IMR-90 (cell line): ENCODE results near the gene ARFIP1. TPM values are rescaled to one million over a fixed set of nuclear protein-coding genes. Genes with fewer than 3 reads are reported as not detected.

Source experiments
- ATAC-seq: fragments of 200-7000 bp; cut with Tn5 transposase; 2 replicates; pipeline ENCODE4 v1.9.1; 2020; ENCODE audit warnings: low read depth, mild to moderate bottlenecking, moderate library complexity
- BruUV-seq: library from RNA; stranded (reverse); fragments of 400-500 nt; replicated peaks from 2 replicates; lab custom pipeline; 2021; lab: Mats Ljungman, UMichigan
- CTCF ChIA-PET: fragments of 300-600 bp; formaldehyde crosslinking; extraction: SDS; loops from one replicate; lab custom pipeline; 2021; ENCODE audit warnings: antibody characterized with exemption; lab: Yijun Ruan, JAX
- POLR2A ChIA-PET: fragments of 300-600 bp; sonication (Branson Sonifier 250); formaldehyde crosslinking; loops from one replicate; lab custom pipeline; 2022; ENCODE audit warnings: antibody characterized with exemption; ENCODE audit not compliant: unreplicated experiment; lab: Charles Lee
- DNase-seq: peaks from one replicate; pipeline ENCODE4 v3.0.0; 2013
- H2AFZ ChIP-seq: replicated peaks from 2 replicates; pipeline ENCODE3; 2013; ENCODE audit warnings: low read length, mild to moderate bottlenecking; ENCODE audit not compliant: poor library complexity
- H2AK5ac ChIP-seq: 2 replicates; pipeline ENCODE4 v1.6.1; 2013; ENCODE audit warnings: low read depth, low read length, inconsistent platforms
- H2AK9ac ChIP-seq: replicated peaks from 2 replicates; pipeline ENCODE3; 2013; ENCODE audit warnings: mild to moderate bottlenecking, low read depth, low read length, moderate library complexity; ENCODE audit not compliant: poor library complexity
- H2BK120ac ChIP-seq: 2 replicates; pipeline ENCODE4 v1.6.1; 2013; ENCODE audit warnings: low read depth, low read length, inconsistent platforms
- H2BK15ac ChIP-seq: 3 replicates; pipeline ENCODE4 v1.6.1; 2013; ENCODE audit warnings: low read depth, low read length, inconsistent platforms
- H2BK20ac ChIP-seq: 2 replicates; pipeline ENCODE4 v1.6.1; 2013; ENCODE audit warnings: low read depth, mild to moderate bottlenecking, inconsistent platforms, low read length, moderate library complexity
- H2BK5ac ChIP-seq: 2 replicates; pipeline ENCODE4 v1.6.1; 2013; ENCODE audit warnings: mild to moderate bottlenecking, low read depth, low read length, inconsistent platforms; ENCODE audit not compliant: poor library complexity, severe bottlenecking
- H3K14ac ChIP-seq: replicated peaks from 2 replicates; pipeline ENCODE4 v1.6.1; 2013; ENCODE audit warnings: low read depth, low read length, inconsistent platforms
- H3K18ac ChIP-seq: 2 replicates; pipeline ENCODE4 v1.6.1; 2013; ENCODE audit warnings: low read depth, low read length, control low read depth
- H3K23ac ChIP-seq: 2 replicates; pipeline ENCODE4 v1.6.1; 2013; ENCODE audit warnings: low read depth, low read length, inconsistent platforms
- H3K27ac ChIP-seq: 2 replicates; pipeline ENCODE4 v1.5.1; 2013; ENCODE audit warnings: mild to moderate bottlenecking, control low read depth, low read length; ENCODE audit not compliant: insufficient read depth
- H3K27me3 ChIP-seq: 2 replicates; pipeline ENCODE4 v1.6.1; 2013; ENCODE audit warnings: low read length; ENCODE audit not compliant: control insufficient read depth, insufficient read depth
- H3K36me3 ChIP-seq: 2 replicates; pipeline ENCODE4 v1.6.1; 2013; ENCODE audit warnings: low read length, mixed read lengths; ENCODE audit not compliant: control insufficient read depth, insufficient read depth
- H3K4ac ChIP-seq: 2 replicates; pipeline ENCODE4 v1.6.1; 2013; ENCODE audit warnings: low read depth, low read length, inconsistent platforms
- H3K4me1 ChIP-seq: 2 replicates; pipeline ENCODE4 v1.6.1; 2013; ENCODE audit warnings: low read length, mixed read lengths; ENCODE audit not compliant: control insufficient read depth, insufficient read depth
- H3K4me2 ChIP-seq: 2 replicates; pipeline ENCODE4 v1.6.1; 2013; ENCODE audit warnings: low read depth, mild to moderate bottlenecking, control low read depth, low read length, moderate library complexity
- H3K4me3 ChIP-seq: 2 replicates; pipeline ENCODE4 v1.5.1; 2013; ENCODE audit warnings: low read depth, mild to moderate bottlenecking, control low read depth, low read length, moderate library complexity; ENCODE audit not compliant: insufficient read depth
- H3K56ac ChIP-seq: 2 replicates; pipeline ENCODE4 v1.6.1; 2013; ENCODE audit warnings: low read length, inconsistent platforms; ENCODE audit not compliant: insufficient read depth; ENCODE audit errors: extremely low read depth
- H3K79me1 ChIP-seq, 2 experiments: 2 replicates each; pipeline ENCODE4 v1.6.1; 2013; ENCODE audit warnings: low read length in 2 of 2, inconsistent platforms in 1 of 2, low read depth in 1 of 2
- H3K9ac ChIP-seq: 2 replicates; pipeline ENCODE4 v1.6.1; 2013; ENCODE audit warnings: low read depth, low read length, control low read depth
- H3K9me1 ChIP-seq: 2 replicates; pipeline ENCODE4 v1.6.1; 2013; ENCODE audit warnings: low read length, inconsistent platforms; ENCODE audit not compliant: insufficient read depth
- H3K9me3 ChIP-seq: 2 replicates; pipeline ENCODE4 v1.6.1; 2013; ENCODE audit warnings: low read length; ENCODE audit not compliant: control insufficient read depth, insufficient read depth
- H4K20me1 ChIP-seq: 2 replicates; pipeline ENCODE4 v1.6.1; 2013; ENCODE audit warnings: low read length, inconsistent platforms; ENCODE audit not compliant: insufficient read depth
- H4K5ac ChIP-seq: 2 replicates; pipeline ENCODE4 v1.6.1; 2013; ENCODE audit warnings: mild to moderate bottlenecking, low read depth, low read length, control low read depth
- H4K8ac ChIP-seq, 2 experiments: 2 replicates each; pipeline ENCODE4 v1.6.1; 2013; ENCODE audit warnings: low read depth in 2 of 2, low read length in 2 of 2, control low read depth in 1 of 2, inconsistent platforms in 1 of 2
- H4K91ac ChIP-seq: 2 replicates; pipeline ENCODE4 v1.6.1; 2013; ENCODE audit warnings: low read depth, low read length, inconsistent platforms; ENCODE audit not compliant: insufficient read depth
- CEBPB ChIP-seq: IDR thresholded peaks from 2 replicates; pipeline ENCODE4 v1.6.1; 2012; ENCODE audit warnings: low read depth, low read length, improper control_type of control experiment
- CTCF ChIP-seq: conservative IDR thresholded peaks from 2 replicates; pipeline ENCODE4 v1.5.1; 2012; ENCODE audit warnings: mild to moderate bottlenecking, low read depth, low read length, improper control_type of control experiment
- WGBS, 2 experiments: methylation state at CpG; one replicate each; pipeline versions ENCODE4 v1.1.5 to v1.1.7; 2013; ENCODE audit warnings: missing lambda C conversion rate in 2 of 2; ENCODE audit not compliant: insufficient read length in 1 of 2; ENCODE audit errors: extremely low coverage in 2 of 2; 5-methylcytosine and 5-hydroxymethylcytosine counted together
- dilution Hi-C: fragments of 300-500 bp; cut with HindIII; formaldehyde crosslinking; loops from one replicate; pipeline ENCODE4 v1.14.3; 2018; ENCODE audit warnings: low sequenced_read_pairs; ENCODE audit not compliant: unreplicated experiment
- in situ Hi-C: fragments of 300-500 bp; cut with MboI; formaldehyde crosslinking; loops from 3 replicates; pipeline ENCODE4 v1.14.3; 2019; ENCODE audit warnings: low sequenced_read_pairs, inconsistent platforms, mixed read lengths
- intact Hi-C: fragments of 100-400 bp; cut with micrococcal nuclease; formaldehyde crosslinking; loops from 2 replicates; pipeline ENCODE4 v1.10.0; 2022
- polyA plus RNA-seq, 3 experiments: library from polyadenylated mRNA; depleted of rRNA; stranded (reverse); fragments of >200 nt; gene quantifications; 2 replicates each; pipeline ENCODE4 v1.2.3, GENCODE V29; 2012; ENCODE audit warnings: low replicate concordance in 1 of 3
- total RNA-seq: library from RNA; depleted of rRNA; stranded (reverse); fragments of >200 nt; gene quantifications from 2 replicates; pipeline ENCODE4 v1.2.3, GENCODE V29; 2012; rRNA removed

ARFIP1 gene
- total and polyA plus RNA-seq, 2 of the 4 experiments (the other 2 are of a cell fraction): 12.7 to 30.5 TPM

- no peaks in the 10 kb centered on the region for H3K79me1 ChIP-seq
- no peak overlapping the region for H4K91ac ChIP-seq
- intact Hi-C loops (no loop called here), dilution Hi-C loops (no loop called here), in situ Hi-C loops (no loop called here)
- TF ChIP-seq CTCF: no peak
- TF ChIP-seq CEBPB: peak; percentile 68
- H2BK5ac ChIP-seq: no peak overlapping the region
- no TSS peak for BruUV-seq
- no peak overlapping the region for H3K56ac ChIP-seq
- no peak overlapping the region for H3K18ac ChIP-seq
- no peak overlapping the region for H3K4me2 ChIP-seq
- no peaks in the 10 kb centered on the region for H4K20me1 ChIP-seq
- H4K5ac ChIP-seq: no peak overlapping the region
- 0 out of 2 replicates have a peak, but pooled peaks cover 2% of the 10 kb centered on the region for H3K27me3 ChIP-seq
- ChIA-PET CTCF (interaction anchor here (0.7 kb wide), 1 partner anchor 14 kb away, joined by 3 read pairs; no protein-coding TSS in a partner anchor), POLR2A (no interaction called here)
- H3K4ac ChIP-seq: no peak overlapping the region
- peak; percentile 48; the same call in 1 of the 2 replicates for ATAC-seq
- H3K23ac ChIP-seq: no peak overlapping the region
- no peaks in the 10 kb centered on the region; the same call in 1 of the 2 replicates for H3K9me1 ChIP-seq
- H2AFZ ChIP-seq: no peak overlapping the region
- H2AK5ac ChIP-seq: no peak overlapping the region
- WGBS, 2 experiments: no CpG with 5 or more reads among the region's 1 CpG
- no peak overlapping the region for H3K14ac ChIP-seq
- H2BK20ac ChIP-seq: no peak overlapping the region
- no peaks in the 10 kb centered on the region for H3K9me3 ChIP-seq
- no peak overlapping the region for H3K27ac ChIP-seq
- no peak overlapping the region for H2AK9ac ChIP-seq
- H3K9ac ChIP-seq: no peak overlapping the region
- no peak overlapping the region for H2BK15ac ChIP-seq
- H3K4me1 ChIP-seq: peaks cover 9% of the 10 kb centered on the region
- no peak overlapping the region for H4K8ac ChIP-seq
- no peak overlapping the region for H2BK120ac ChIP-seq
- peak; percentile 39 for DNase-seq
- H3K36me3 ChIP-seq: no peaks in the 10 kb centered on the region
- no peak overlapping the region for H3K4me3 ChIP-seq
Observed at GRCh38 chr4:152961773-152962115, 182.0 kb downstream of the ARFIP1 start.

Other genes with a start within 250 kb of the ARFIP1 start
- 27.4 and 64.7 TPM in 2 replicates for gene FBXW7, start 243.9 kb upstream of the ARFIP1 start, total RNA-seq
- gene FBXW7, start 243.9 kb upstream of the ARFIP1 start, polyA plus RNA-seq (2012; rRNA removed): 7.1 and 7.2 TPM in 2 replicates
- 0.18 and 0.28 TPM in 2 replicates for gene TMEM154, start 100.0 kb upstream of the ARFIP1 start, total RNA-seq
- gene TMEM154, start 100.0 kb upstream of the ARFIP1 start, polyA plus RNA-seq (2012; rRNA removed): 0.12 and 0.20 TPM in 2 replicates
- not detected in 2 replicates for gene TIGD4, start 224 bp upstream of the ARFIP1 start, total RNA-seq
- gene TIGD4, start 224 bp upstream of the ARFIP1 start, polyA plus RNA-seq (2012; rRNA removed): 0.03 TPM in 1 of 2 replicates, not detected in the other
- gene FHDC1, start 156.4 kb downstream of the ARFIP1 start, total RNA-seq: under 0.01 TPM in 2 replicates
- gene FHDC1, start 156.4 kb downstream of the ARFIP1 start, polyA plus RNA-seq (2012; rRNA removed): 0.09 and 0.10 TPM in 2 replicates